ENCODE data around the gene TNIP2.
"Not testable (repeated sequence)": the region's sequence is repeated elsewhere in the genome, so short reads cannot be mapped to it uniquely, and the experiment has no call there.

Gene TNIP2

GRCh38 chr4:2744576-2745270 is 11.4 kb downstream of the TNIP2 start:
- no peak for DNase-seq (ENCODE audit: low spot score)

DNA sequence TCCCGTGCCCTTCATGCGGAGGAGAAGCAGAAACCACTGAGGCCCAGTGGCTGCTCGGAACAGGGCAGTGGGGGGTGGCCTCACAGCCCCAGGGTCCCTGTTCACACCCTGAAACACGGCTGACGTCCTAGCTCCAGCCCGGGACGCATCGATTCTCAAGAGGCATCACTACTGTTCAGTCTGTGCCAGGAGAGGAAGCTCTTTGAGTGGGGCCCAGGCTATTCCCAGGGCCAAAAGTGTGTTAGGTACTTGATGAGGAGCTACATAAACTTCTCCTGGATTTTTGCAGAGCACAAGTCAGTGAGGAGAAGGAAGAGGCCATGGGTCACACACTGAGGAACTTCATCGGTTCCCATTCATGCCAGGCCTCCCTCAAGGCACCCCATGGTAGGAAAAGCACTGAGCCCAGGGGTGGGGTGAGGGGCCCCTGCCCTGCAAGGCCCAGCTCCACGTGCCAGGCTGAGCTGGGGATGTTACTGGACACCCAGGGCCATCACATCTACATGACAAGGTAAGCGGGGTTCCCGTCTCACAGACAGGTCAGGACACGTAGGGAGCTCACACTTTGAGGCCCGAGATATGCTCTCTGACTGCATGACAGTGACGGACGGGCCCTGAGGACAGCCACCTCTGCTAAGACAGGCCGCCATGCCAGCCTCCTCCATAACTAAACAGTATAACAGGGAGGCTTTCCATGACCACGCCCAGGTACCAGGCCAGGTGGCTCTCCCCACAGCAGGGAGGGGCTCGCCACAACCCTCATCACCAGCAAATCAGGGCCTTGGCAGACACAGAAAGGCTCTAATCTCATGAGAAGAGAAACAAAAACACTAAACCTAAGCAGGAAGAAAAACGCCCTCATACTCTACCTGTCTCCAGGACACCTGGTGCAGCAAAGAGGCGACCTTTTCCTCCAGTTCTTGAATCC is 12.4 kb downstream of the TNIP2 start:
- no peak for DNase-seq (ENCODE audit: low spot score)

DNA sequence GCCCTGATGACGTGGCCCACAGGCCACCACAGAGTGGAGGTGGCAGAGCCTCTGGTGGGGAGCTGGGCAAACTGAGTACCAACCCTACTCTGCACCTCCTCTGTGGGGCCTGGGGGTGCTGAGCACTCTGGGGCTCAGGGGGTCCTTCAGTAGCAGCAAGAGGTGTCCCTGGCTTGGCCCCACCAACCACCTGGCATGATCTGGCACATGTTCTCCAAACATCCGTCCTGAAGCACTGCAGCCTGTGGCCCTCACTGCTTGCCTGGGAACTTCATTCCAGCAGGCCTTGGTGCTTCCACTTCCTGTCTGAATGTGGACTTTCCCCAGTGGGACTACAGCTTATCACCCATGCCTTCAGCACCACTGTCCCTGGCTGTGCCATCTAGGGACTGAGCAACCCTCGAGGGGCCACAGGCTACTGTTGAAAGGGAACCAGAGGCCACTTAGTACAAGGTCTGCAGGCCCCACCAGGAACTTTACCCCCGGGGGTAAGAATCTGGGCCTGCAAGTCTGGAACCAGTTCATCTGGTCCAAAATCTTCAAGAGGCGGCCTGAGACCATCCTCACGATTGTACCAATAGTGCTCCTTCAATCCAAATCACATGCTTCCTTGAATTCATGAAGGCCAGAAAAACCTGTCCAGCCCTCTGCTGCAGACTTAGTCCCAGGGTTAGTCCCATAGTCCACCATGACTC is 13.2 kb downstream of the TNIP2 start:
- DNase-seq (ENCODE audit: low spot score): no peak

GRCh38 chr4:2742081-2742822 is 13.9 kb downstream of the TNIP2 start:
- no peak for DNase-seq (ENCODE audit: low spot score)

DNA sequence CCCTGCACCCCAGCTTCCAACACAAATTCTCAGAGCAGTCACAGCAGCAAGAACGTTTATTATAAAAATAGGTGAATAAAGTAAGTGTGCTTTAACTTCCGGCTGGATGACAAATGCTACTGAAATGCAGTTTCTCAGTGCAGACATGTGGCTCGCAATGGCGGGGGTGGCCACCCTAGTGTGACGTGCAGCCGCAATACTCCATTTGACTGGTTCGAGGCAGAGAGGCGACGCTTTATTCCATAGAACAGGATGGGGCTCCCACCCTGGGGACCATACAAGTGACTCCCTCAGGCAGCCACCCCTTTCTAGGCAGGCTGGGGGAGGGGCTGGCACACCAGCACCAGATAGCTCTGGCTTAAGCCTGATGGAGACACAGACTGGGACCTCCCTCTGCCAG is 14.5 kb downstream of the TNIP2 start:
- no peak for DNase-seq (ENCODE audit: low spot score)

DNA sequence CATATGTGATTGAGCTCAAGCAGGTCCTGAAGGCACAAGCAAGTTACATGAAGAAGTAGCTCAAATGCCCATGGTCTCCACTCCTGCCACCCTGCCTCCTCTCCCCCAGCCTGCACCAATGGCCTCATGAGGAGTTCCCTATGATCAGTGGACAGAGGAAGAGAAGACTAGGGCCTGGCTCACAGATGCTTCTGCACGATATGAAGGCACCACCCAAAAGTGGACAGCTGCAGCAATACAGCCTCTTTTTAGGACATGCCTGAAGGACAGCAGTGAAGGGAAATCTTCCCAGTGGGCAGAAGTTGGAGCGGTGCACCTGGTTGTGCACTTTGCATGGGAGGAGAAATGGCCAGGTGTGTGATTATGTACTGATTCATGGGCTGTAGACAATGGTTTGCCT is 17.8 kb downstream of the TNIP2 start:
- not testable (repeated sequence) for DNase-seq (ENCODE audit: low spot score)

GRCh38 chr4:2735869-2736268 is 20.3 kb downstream of the TNIP2 start:
- DNase-seq (ENCODE audit: low spot score): no peak

DNA sequence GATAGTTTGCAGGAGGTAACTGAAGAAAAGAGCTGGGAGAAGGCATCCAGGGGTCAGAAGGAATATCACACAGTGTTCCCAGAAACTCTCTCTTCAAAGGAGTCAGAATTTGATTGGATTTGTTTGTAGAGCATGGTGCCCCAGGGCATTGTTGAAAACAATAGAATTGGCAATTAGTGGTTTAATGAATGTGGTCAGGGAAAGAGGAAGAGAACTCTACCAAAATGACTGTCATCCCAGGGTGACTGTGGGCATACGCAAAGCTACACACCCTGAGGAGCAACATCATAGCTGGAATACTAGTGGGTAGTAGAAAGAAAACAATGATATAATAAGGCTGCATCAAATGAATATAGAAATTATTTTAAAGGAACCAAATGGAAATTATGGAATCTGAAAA is 21.5 kb downstream of the TNIP2 start:
- no peak for DNase-seq (ENCODE audit: low spot score)

DNA sequence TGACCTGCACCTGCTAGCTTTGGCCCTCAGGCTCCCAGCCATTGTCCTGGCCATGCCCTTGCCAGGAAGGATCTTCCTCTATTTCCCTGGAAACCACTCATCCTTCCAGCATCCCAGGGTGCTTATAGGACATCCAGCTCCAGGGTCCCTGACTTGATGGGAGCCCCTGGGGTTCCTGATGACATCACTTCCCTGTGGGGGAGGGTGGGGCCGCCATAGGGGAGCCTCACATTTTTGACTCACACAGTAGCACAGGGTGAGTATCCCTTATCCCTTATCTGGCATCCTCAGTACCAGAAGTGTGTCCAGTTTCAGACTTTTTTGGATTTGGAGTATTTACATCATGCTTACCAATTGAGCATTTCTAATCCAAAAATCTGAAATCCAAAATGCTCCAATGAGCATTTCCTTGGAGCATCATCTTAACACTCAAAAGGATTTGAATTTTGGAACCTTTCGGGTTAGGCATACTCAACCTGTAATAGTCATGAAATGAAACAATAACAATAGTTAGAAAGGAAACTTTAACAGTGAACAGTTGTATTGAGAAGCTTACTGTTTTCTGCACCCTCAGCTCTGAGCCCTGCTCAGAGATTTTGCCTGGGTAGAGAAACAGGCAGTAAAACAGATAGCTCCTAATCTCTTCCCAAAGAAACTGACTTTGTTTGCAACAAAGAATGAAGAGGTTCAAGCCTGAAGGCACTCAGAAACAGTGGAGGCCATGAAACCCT is 22.1 kb downstream of the TNIP2 start:
- DNase-seq (ENCODE audit: low spot score): no peak

DNA sequence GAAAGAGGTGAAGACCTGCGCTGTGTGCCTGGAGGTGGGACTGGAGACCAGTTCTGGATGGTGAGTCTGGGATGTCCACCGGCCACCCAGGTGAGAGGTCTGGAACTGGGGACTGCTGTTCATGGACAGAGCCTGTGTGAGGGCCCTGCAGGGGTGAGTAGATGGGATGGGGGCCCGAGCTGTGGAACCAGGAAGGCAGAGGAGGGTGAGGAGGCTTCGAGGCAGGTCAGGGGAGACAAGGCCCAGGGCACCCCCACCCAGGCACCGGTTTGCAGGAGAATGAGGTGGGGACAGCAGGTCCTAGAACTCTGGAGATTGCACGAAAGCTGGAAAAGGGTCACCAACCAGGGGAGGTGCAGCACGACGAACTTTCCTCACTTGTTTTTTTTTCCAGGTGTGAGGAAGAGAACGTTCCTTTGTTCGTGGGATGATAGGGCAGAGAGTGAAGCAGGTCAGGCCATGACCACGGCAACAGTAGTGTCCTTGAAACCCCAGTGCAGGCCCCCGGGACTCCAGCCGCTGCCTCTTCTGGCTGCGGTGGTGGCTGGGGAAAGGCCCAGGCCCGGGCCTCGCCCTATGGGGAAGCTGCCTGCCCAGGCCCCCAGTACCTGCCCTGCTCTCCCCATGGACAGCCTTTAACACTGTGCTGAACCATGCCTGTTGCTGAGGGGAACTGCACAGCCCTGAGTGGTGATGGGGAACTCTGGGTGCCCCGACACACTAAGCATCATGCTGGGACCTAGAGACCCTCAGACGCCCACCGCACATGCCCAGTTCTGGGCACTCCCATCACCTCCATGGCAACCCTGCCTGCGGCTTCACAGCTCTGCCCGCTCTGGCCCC is 22.9 kb downstream of the TNIP2 start:
- DNase-seq (ENCODE audit: low spot score): no peak

DNA sequence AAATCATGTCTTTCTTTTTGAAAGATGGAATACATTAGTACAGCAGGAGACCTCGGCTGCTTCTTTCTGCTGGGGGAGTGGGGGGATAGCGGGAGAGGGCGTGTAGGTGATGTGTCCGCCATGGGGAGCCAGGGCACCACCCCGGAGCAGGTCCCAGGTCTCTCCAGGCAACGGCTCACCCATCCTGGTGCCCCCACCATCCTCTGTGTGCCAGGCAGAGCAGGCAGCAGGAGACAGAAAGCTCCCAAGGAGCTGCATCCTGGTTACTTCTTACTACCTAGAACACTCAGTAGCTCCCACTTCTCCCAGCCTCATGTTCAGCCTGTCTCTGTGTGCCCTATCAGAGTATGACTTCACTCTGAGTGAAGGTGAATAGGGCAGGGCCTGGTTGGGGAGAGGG is 23.6 kb downstream of the TNIP2 start:
- DNase-seq (ENCODE audit: low spot score): no peak

DNA sequence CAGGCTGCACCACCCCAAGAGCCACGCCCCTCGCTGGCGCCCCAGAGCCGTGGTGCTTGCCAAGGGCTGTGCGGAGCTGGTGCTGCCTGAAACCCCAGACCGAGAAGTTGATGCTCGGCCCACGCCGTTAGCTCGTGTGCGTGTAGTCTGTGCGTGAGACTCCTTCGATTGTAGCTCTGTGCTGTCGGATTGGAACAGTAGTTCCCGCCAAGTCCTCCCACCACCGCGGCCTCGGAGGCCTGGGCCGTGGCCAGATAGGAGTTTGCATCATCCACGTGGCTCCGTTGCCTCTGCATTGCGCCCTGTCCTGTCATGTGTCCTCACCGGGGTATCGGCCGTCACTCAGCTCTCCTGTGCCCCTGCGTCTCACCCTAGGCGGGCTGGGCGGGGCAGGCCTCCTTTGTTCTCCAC is 24.2 kb downstream of the TNIP2 start:
- no peak for DNase-seq (ENCODE audit: low spot score)

- no peak for DNase-seq (ENCODE audit: low spot score)
Measured at GRCh38 chr4:2729533-2729875, 26.6 kb downstream of the TNIP2 start.

DNA sequence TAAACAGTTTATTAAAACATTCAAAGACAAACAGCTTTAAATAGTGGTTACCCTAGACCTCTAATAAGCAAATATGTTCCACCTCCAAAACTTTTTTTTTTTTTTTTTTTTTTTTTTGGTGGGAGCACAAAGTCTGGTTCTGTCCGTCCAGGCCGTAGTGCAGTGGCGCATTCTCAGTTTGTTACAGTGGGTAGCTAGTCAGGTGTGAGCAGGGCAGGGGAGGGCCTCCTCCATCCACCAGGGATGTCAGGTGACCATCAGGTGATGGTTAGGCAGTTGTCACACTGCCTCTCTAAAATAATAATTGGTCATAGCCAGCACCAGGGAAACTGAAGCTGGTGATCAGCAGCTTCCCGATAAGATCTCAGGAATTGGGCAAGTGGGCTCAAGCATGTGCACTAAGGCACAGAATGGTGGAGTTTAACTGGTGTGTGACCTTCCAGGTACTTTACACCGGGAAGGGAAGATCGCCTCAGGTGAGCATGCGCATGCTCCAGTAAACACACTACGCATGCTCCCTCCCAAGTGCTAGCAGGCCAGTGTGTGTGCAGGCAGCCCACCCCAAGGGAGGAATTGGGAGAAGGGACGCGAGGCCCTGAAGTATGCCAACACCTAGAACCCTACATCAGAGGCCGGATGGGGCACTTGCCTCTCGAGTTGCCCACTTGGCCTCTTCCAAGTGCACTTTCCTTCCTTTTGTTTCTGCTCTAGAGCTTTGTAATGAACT is 27.2 kb downstream of the TNIP2 start:
- no peak for DNase-seq (ENCODE audit: low spot score)

DNA sequence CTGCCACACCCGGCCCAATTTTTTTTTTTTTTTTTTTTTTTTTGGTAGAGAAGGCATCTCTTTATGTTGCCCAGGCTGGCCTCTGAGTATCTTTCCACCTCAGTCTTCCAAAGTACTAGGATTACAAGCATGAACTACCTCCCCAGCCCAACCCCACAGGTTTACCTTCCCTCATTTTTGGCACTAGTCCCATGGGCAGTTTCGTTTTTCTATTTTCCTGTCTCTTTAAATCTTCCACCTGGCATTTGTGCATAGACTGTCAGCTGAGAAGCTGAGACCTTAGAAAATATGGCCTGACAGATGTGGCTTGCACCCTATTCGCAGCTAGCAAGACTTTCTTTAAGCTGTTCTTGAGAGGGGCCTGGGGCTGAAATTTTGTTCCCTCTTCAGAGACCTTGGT is 27.9 kb downstream of the TNIP2 start:
- no peak for DNase-seq (ENCODE audit: low spot score)

GRCh38 chr4:2726881-2727280 is 29.3 kb downstream of the TNIP2 start:
- not testable (repeated sequence) for DNase-seq (ENCODE audit: low spot score)

DNA sequence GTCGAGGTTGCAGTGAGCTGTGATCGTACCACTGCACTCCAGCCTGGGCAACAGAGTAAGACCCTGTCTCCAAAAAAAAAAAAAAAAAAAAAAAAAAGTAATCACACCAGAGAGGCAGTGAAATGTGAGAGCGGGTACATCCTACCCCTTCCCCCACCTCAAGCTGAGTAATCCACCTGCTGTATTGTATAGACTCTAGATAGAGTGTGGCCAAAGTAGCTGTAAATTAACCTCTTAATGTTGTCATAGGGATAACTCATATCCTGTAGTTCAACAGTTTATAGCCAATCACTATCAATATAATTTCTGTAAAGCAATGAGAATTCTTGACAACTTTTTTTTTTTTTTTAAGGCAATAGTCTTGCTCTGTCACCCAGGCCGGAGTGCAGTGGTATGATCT is 30.8 kb downstream of the TNIP2 start:
- DNase-seq (ENCODE audit: low spot score): no peak

DNA sequence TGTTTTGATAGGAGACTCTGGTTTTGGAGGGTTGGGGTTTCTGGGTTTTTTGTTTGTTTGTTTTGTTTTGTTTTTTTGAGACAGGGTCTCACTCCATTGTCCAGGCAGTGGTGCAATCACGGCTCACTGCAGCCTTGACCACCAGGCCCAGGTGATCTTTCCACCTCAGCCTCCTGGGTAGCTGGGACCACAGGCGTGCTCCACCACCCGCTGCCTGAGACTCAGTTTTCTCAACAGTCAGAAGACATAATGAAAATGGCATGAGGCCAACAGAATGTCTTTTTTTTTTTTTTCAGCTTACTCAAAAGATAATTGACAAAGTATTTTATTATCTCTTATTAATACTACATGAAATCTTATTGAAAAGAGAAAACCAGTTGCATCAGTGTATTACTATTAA is 32.4 kb downstream of the TNIP2 start:
- DNase-seq (ENCODE audit: low spot score): no peak

- no peak for DNase-seq (ENCODE audit: low spot score)
Measured at GRCh38 chr4:2722033-2722432, 34.1 kb downstream of the TNIP2 start.

DNA sequence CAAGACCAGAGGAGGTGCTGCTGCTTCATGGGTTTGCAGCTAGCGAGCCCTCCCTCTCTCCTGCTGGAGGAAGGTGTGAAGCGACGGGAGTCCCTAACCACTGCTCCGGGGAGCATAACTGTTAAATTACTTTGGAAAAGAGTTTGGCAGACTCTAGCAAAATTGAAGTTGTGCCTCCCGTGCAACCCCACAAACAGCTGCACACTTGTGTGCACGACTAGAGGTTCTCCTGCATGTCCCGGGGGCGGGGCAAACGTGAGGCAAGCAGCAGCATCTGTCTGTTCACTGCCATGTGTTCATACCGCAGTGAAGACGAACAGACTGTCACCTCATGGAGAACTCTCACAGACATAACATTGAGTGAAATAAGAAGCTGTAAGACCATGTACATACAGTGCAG is 34.5 kb downstream of the TNIP2 start:
- no peak for DNase-seq (ENCODE audit: low spot score)
